Body of pancreas (tissue), 4 donors: ENCODE results near the gene VAPB.

Experiments
- CTCF ChIP-seq, 7 experiments: fragments of 450-650 bp in 4 of 7; fragments of 200-600 bp in 3 of 7; sonication (generic) in 3 of 7; IDR thresholded peaks; one replicate each; pipeline ENCODE4 v1.5.1; 2016 to 2019; ENCODE audit warnings: antibody characterized with exemption in 7 of 7
- POLR2A ChIP-seq, 3 donors: fragments of 450-650 bp; IDR thresholded peaks; one replicate each; pipeline ENCODE4 v1.6.1; 2016; ENCODE audit warnings: antibody characterized with exemption in 3 of 3, mild to moderate bottlenecking in 2 of 3

- TF ChIP-seq CTCF (IDR thresholded peaks at IDR 0.05) (no peak), POLR2A (IDR thresholded peaks at IDR 0.05) (no peak)
Observed at GRCh38 chr20:58444746-58445255, 55.8 kb downstream of the VAPB start.
